HG03354 (cell line): ENCODE results near the gene PLPP1.
"Not testable (repeated sequence)": the region's sequence is repeated elsewhere in the genome, so short reads cannot be mapped to it uniquely, and the experiment has no call there.

ENCODE experiments used
- ATAC-seq: cut with Tn5 transposase; IDR thresholded peaks from one replicate; pipeline ENCODE4 v1.9.1; 2021; ENCODE audit warnings: mild to moderate bottlenecking; ENCODE audit not compliant: unreplicated experiment, poor library complexity, severe bottlenecking

PLPP1 gene

GRCh38 chr5:55509796-55510522 is 24.8 kb downstream of the PLPP1 start:
- ATAC-seq, result no peak

GRCh38 chr5:55509097-55509496 is 25.7 kb downstream of the PLPP1 start:
- no peak for ATAC-seq

GRCh38 chr5:55507574-55507973 is 27.2 kb downstream of the PLPP1 start:
- ATAC-seq, result no peak

- ATAC-seq, result not testable (repeated sequence)
Observed at GRCh38 chr5:55505711-55506110, 29.1 kb downstream of the PLPP1 start.

- not testable (repeated sequence) for ATAC-seq
Observed at GRCh38 chr5:55503917-55504316, 30.8 kb downstream of the PLPP1 start.

GRCh38 chr5:55502759-55503158 is 32.0 kb downstream of the PLPP1 start:
- no peak for ATAC-seq

- no peak for ATAC-seq
Observed at GRCh38 chr5:55498457-55498856, 36.3 kb downstream of the PLPP1 start.

- ATAC-seq, result no peak
Observed at GRCh38 chr5:55497712-55498111, 37.1 kb downstream of the PLPP1 start.

- ATAC-seq, result no peak
Observed at GRCh38 chr5:55495216-55495615, 39.5 kb downstream of the PLPP1 start.

- ATAC-seq, result no peak
Observed at GRCh38 chr5:55492449-55492848, 42.3 kb downstream of the PLPP1 start.

GRCh38 chr5:55485073-55485472 is 49.7 kb downstream of the PLPP1 start:
- no peak for ATAC-seq

- ATAC-seq, result no peak
Observed at GRCh38 chr5:55484531-55484930, 50.2 kb downstream of the PLPP1 start.

- ATAC-seq, result no peak
Observed at GRCh38 chr5:55483885-55484284, 50.9 kb downstream of the PLPP1 start.

GRCh38 chr5:55481293-55481855 is 53.4 kb downstream of the PLPP1 start:
- no peak for ATAC-seq

GRCh38 chr5:55480781-55481180 is 54.0 kb downstream of the PLPP1 start:
- ATAC-seq, result no peak

- no peak for ATAC-seq
Observed at GRCh38 chr5:55472642-55473041, 62.1 kb downstream of the PLPP1 start.

- ATAC-seq, result peak; percentile 72
Observed at GRCh38 chr5:55471468-55471867, 63.3 kb downstream of the PLPP1 start.

GRCh38 chr5:55470282-55470681 is 64.5 kb downstream of the PLPP1 start:
- no peak for ATAC-seq

GRCh38 chr5:55469839-55470238 is 64.9 kb downstream of the PLPP1 start:
- no peak for ATAC-seq

- ATAC-seq, result no peak
Observed at GRCh38 chr5:55467862-55468551, 66.8 kb downstream of the PLPP1 start.

GRCh38 chr5:55463613-55464012 is 71.2 kb downstream of the PLPP1 start:
- no peak for ATAC-seq
